ENCODE results near the gene HERC6.

DNA sequence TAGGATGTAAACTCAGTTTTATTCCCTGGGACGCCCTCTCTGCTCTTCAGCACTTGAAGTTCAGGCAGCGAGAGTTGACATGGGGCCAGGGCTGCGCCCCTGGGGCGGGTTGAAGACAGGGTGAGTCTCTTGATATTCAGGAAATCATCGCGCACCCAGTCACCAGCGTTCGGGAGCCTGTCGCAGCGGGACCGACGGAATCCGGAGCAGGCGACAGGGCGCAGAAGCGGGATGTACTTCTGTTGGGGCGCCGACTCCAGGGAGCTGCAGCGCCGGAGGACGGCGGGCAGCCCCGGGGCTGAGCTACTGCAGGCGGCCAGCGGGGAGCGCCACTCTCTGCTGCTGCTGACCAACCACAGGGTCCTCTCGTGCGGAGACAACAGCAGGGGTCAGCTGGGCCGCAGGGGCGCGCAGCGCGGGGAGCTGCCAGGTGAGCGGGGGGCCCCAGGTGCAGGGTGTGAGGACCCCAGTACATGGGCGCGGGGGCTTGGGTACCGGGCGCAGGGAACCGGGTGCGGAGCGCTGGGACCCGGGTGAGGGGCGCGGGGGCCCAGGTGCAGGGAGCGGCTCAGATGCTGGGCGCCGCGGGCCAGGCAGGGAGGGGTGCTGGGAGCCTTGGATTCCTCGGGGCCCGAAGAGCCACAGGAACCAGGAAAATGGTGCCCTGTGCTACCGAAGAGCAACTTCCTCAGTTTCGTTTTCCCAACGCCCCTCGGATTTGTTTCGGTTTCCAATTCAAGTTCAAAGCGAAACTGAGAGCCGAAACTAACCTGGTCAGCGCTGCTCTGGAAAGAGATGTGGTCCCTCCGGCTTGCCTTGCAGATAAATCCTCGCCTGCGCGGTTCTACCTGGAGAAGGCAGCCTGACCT is at the start of gene HERC6:
- TF ChIP-seq CBX8 (IDR thresholded peaks at IDR 0.05) (no peak), FOSL2 (IDR thresholded peaks at IDR 0.05) (no peak), FOSL2 (CRISPR knock-in tag; IDR thresholded peaks at IDR 0.05) (no peak), MYC (IDR thresholded peaks at IDR 0.05; ENCODE audit: borderline replicate concordance, low read length) (no peak), ZFP36 (IDR thresholded peaks at IDR 0.05; ENCODE audit: borderline replicate concordance, partially characterized antibody) (no peak), NR3C1 (IDR thresholded peaks at IDR 0.05) (no peak), POLR2A (IDR thresholded peaks at IDR 0.05; ENCODE audit: low read length) (peak; percentile 35; the same call in 1 of the 2 replicates), EHMT2 (IDR thresholded peaks at IDR 0.05; ENCODE audit: low read depth) (no peak), RAD21 (conservative IDR thresholded peaks at IDR 0.05 in 1 of 2, IDR thresholded peaks at IDR 0.05 in 1 of 2) (peak in 1 of 2 experiments; percentile 41; a peak in 2 of 5 replicates), EP300 (IDR thresholded peaks at IDR 0.05) (no peak), CHD2 (IDR thresholded peaks at IDR 0.05; ENCODE audit: low read length, partially characterized antibody) (no peak), GATA3 (IDR thresholded peaks at IDR 0.05; ENCODE audit: borderline replicate concordance) (no peak), RFX5 (IDR thresholded peaks at IDR 0.05) (no peak), PHF8 (IDR thresholded peaks at IDR 0.05; ENCODE audit: borderline replicate concordance, low read depth) (peak; percentile 63)
- TF ChIP-seq, protein P1, sequence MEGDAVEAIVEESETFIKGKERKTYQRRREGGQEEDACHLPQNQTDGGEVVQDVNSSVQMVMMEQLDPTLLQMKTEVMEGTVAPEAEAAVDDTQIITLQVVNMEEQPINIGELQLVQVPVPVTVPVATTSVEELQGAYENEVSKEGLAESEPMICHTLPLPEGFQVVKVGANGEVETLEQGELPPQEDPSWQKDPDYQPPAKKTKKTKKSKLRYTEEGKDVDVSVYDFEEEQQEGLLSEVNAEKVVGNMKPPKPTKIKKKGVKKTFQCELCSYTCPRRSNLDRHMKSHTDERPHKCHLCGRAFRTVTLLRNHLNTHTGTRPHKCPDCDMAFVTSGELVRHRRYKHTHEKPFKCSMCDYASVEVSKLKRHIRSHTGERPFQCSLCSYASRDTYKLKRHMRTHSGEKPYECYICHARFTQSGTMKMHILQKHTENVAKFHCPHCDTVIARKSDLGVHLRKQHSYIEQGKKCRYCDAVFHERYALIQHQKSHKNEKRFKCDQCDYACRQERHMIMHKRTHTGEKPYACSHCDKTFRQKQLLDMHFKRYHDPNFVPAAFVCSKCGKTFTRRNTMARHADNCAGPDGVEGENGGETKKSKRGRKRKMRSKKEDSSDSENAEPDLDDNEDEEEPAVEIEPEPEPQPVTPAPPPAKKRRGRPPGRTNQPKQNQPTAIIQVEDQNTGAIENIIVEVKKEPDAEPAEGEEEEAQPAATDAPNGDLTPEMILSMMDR (IDR thresholded peaks at IDR 0.05) = peak; percentile 48

All from A549 (cell line).